GM20000 (cell line): ENCODE results near the gene ACE.

ENCODE experiments used
- DNase-seq: peaks from one replicate; pipeline ENCODE4 v3.0.0; 2012; ENCODE audit warnings: low spot score
- TF ChIP-seq, protein P1 (sequence below): IDR thresholded peaks from 2 replicates; pipeline ENCODE4 v1.5.1; 2012; ENCODE audit warnings: mild to moderate bottlenecking, control low read depth; ENCODE audit errors: extremely low read depth, missing control alignments

The ACE gene

DNA sequence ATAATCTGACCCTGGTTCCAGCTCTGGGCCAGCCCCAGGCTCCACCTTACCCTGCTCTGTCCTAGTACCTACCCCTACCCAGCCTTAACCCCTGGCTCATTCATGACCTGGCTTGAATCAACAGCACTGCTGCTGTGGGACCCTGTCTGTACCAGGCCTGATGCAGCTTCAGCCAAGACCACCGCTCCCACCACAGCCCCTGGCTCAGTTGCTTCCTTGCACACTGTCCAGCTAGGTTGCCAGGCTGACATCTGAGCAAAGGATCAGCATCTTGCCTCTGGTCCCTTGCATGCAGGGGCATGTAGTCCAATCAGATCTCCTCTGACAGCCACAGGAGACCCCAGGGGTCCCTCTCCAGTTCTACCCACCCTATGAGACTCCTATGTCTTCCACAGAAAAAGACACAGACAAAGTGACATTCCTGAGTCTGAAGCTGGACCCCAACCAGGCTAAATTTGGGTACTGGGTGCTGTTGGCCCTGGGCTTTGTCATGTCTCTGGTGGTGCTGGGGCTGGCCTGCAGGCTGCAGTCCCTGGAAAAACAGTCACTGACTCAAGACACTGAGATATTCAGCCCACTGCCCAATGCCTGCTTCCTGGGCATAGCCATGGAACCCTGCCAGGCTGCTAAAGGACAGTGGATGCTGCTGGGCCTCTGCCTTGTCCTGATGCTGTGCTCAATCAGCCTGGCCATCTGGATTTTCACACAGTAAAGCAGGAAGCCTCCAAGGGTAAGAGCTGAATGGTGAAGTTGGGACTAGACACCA, 42.4 kb downstream of the ACE start:
- TF ChIP-seq, protein P1, sequence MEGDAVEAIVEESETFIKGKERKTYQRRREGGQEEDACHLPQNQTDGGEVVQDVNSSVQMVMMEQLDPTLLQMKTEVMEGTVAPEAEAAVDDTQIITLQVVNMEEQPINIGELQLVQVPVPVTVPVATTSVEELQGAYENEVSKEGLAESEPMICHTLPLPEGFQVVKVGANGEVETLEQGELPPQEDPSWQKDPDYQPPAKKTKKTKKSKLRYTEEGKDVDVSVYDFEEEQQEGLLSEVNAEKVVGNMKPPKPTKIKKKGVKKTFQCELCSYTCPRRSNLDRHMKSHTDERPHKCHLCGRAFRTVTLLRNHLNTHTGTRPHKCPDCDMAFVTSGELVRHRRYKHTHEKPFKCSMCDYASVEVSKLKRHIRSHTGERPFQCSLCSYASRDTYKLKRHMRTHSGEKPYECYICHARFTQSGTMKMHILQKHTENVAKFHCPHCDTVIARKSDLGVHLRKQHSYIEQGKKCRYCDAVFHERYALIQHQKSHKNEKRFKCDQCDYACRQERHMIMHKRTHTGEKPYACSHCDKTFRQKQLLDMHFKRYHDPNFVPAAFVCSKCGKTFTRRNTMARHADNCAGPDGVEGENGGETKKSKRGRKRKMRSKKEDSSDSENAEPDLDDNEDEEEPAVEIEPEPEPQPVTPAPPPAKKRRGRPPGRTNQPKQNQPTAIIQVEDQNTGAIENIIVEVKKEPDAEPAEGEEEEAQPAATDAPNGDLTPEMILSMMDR: no peak
- no peak for DNase-seq

DNA sequence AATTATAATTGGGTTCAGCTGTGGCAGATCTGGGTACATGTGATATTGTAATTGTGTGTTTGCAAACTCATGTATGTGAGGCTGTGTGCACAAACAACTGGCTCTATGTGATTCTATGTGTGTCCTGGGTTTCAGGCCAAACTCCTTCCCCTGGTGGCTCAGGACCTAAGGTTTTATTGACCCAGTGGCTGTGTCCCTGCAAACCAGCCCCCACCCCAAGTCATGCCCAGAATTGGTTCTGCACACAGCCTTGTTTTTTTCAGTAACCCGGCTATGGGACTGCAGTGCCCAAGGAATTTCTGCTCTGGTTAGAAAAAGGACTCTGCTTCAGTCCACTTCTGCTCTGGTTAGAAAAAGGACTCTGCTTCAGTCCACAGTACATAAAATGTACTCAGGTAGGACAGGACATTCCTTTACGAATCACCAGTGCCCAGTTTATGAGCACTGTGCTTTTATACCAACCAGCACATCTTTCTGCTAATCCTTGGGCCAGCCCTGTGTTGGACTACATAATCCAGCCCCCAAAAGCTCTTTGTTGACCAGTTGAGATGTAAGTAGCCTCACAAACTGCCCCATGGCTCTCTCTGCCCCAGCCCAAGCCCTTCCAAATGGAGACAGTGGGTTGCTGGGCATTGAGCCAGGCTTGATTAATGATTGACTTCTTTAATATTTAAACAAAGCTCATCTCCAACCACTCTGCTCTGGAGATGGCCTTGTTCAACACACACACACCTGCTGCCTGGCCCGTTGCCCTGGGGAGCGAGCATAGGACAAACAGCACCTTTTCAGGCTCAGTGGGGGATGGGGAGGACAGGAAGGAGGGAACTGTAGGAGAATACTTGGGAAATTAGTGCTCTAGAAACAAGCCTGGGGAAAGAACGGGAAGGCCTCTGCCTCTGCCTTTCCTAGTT, 43.4 kb downstream of the ACE start:
- no peak for DNase-seq
- TF ChIP-seq, protein P1: no peak

DNA sequence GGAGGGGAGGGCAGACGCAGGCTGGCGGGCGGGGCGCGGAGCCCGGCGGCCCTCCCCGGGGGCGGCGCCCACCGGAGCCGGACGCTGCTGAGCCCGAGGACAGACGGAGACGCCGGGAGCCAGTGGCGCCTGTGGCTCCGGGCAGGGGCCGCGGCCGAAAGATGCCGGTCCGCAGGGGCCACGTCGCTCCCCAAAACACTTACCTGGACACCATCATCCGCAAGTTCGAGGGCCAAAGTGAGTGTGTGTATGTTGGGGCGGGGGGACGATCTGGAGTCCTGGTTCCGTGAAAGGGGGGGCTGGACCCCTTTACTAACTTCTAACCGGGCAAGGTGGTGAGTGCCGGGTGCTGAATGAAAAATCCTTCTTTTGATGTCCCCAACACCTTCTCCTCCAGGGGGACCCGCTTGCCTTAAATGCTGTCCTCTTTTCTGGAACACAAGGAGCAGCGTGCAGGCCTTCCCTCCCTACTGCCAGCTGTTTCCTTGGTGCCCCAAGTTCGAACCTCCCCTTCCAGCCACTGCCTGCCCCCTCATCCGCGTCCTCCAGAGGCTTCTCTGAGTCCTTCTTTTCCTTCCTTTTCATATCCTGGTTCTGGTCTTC, 46.5 kb downstream of the ACE start, which contains the start of gene KCNH6:
Gene KCNH6 (plus strand): TSS at position 106 of the 603 bp plus-strand sequence. CDS start 56 bp downstream, at position 162.
- TF ChIP-seq, protein P1: no peak
- no peak for DNase-seq

DNA sequence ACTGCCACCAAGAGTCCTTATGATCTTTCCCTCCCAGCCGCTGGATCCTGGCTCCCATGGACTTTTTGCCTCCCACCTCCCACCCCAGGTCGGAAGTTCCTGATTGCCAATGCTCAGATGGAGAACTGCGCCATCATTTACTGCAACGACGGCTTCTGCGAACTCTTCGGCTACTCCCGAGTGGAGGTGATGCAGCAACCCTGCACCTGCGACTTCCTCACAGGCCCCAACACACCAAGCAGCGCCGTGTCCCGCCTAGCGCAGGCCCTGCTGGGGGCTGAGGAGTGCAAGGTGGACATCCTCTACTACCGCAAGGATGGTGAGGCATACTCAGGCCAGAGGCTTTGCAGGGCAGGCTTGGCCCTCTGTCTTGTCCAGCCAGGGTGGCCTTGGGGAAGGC, 47.2 kb downstream of the ACE start:
- TF ChIP-seq, protein P1: no peak
- DNase-seq: no peak

DNA sequence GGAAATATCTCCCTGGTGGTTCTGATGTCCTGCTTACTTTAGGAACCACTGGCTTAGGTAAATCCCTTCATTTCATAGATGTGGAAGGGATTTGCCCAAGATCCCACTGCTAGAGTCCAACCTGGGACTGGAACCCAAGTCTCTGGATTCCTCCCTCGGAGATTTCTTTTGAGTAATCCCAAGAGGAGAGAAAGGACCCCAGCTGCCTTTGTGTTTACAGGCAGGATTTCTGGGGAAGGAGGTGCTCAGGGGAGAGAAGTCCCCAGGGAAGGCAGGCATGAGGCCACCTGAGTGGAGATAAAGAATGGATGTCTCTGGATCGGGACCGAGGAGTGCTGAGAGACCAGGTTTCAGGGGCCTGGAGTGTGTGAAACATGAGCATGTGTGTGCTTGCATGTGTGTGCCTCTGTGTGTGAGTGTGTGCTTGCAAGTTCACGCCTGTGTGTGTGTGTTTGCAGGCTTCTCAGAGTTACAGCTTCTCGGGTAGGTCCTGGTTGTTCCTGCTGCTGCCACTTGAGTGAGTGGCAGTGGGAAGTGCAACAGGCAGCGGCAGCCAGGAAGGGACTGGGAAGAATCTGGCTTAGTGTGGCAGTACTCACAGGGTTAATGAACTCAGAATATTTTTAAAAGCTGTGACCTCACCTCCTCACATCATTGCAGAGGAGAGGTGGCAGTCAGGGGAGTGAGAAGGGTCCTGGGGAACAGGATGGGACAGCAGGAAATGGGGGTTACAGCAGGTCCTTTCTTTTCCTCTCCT, 48.5 kb downstream of the ACE start:
- TF ChIP-seq, protein P1: no peak
- DNase-seq: no peak

DNA sequence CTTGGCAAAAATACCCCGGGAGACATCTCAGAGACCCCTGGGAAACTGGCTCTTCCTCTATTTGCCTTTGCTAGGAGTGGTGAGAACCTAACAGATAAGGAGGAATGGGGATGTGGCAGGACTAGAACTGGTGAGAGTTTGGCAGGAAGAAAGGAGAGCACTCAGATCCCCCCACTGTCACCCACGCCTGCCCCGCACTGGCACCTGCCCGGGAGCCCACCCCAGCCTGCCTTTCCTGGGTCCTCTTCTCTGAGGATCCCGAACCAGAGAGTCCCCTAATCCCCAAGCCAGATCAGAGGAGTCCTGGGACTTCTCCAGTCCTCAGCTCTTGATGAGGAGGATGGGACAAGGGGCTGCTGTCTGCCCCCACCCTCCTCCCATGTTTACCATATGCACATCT, 50.0 kb downstream of the ACE start:
- DNase-seq: no peak
- TF ChIP-seq, protein P1: no peak
